ENCODE results near the gene EPDR1. TPM values are rescaled to one million over a fixed set of nuclear protein-coding genes. Genes with fewer than 3 reads are reported as not detected.

Gene EPDR1
- total and polyA plus RNA-seq, 4 donors: 4.3 to 12.7 (median 9.6) TPM

DNA sequence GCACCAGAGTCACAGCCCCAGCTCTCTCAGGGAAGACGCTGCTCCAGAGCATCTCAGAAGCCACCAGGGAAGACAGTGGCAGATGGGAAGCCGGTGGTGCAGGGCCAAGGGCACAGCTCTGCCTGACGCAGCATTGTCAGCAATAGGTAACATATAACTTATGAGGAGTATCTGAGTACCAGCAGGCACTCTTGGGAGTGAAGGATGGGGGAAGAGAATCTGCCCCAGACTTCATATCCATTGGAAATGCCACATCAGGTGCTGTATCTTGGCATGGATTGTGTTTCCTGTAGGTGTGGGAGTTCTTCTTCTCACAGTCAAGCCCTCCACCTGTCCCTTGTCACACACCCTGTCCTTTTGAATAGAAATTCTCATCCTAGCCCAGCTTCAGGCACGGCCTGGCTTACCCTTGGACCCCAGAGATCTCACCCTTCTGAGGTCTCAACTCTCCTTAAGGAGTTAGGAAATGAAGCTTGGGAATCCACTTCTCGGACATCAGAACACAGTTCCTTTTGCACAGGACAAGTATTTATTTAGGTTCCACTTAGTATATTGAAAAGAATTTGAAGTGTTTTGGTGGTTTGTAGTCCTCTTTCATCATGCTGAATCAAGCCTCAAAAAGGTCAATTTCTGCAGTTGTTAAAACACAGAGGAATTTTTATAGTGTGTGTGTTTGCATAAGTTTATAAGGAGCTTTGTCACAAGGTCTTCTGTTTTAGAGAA lies 9.9 kb downstream of the EPDR1 start (continued):
- no peak for TF ChIP-seq EGR1 (IDR thresholded peaks at IDR 0.05; ENCODE audit: low read depth in 2 of 2)
- no peak for TF ChIP-seq SP1 (IDR thresholded peaks at IDR 0.05)

DNA sequence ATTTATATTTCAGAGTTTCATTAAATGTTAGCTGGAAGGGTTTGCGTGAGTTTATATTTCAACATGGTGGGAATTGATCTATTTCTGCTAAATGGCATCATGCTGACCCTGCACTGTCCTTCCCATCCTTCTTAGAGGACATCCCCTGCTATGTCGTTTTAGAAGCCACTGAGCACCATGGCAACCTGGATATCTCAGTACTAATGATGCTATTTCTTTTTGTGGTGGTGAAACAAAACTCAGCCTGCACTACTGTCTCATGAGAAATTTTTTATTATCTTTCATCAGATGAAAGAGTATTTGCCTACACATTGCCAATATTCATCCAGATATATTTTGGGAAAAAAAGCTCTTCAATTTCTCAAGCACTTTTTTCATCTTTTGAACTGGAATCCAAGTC lies 12.1 kb downstream of the EPDR1 start:
- H3K36me3 ChIP-seq (ENCODE audit: control insufficient read depth in 4 of 4, insufficient read depth in 3 of 4, low read depth in 1 of 4, low read length in 3 of 4): no peaks in the 10 kb centered on the region
- 87% methylated on average over 2 of the region's 2 CpGs for WGBS
- DNase-seq (ENCODE audit: low spot score): no peak
- H3K27ac ChIP-seq (ENCODE audit: low read depth in 1 of 2, low read length in 2 of 2): no peak overlapping the region
- TF ChIP-seq, protein P1, sequence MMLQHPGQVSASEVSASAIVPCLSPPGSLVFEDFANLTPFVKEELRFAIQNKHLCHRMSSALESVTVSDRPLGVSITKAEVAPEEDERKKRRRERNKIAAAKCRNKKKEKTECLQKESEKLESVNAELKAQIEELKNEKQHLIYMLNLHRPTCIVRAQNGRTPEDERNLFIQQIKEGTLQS (IDR thresholded peaks at IDR 0.05): no peak
- no peak for TF ChIP-seq EGR1 (IDR thresholded peaks at IDR 0.05; ENCODE audit: low read depth in 2 of 2)
- TF ChIP-seq, protein P2, sequence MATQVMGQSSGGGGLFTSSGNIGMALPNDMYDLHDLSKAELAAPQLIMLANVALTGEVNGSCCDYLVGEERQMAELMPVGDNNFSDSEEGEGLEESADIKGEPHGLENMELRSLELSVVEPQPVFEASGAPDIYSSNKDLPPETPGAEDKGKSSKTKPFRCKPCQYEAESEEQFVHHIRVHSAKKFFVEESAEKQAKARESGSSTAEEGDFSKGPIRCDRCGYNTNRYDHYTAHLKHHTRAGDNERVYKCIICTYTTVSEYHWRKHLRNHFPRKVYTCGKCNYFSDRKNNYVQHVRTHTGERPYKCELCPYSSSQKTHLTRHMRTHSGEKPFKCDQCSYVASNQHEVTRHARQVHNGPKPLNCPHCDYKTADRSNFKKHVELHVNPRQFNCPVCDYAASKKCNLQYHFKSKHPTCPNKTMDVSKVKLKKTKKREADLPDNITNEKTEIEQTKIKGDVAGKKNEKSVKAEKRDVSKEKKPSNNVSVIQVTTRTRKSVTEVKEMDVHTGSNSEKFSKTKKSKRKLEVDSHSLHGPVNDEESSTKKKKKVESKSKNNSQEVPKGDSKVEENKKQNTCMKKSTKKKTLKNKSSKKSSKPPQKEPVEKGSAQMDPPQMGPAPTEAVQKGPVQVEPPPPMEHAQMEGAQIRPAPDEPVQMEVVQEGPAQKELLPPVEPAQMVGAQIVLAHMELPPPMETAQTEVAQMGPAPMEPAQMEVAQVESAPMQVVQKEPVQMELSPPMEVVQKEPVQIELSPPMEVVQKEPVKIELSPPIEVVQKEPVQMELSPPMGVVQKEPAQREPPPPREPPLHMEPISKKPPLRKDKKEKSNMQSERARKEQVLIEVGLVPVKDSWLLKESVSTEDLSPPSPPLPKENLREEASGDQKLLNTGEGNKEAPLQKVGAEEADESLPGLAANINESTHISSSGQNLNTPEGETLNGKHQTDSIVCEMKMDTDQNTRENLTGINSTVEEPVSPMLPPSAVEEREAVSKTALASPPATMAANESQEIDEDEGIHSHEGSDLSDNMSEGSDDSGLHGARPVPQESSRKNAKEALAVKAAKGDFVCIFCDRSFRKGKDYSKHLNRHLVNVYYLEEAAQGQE (IDR thresholded peaks at IDR 0.05): no peak
- TF ChIP-seq RXRA (IDR thresholded peaks at IDR 0.05): no peak
- TF ChIP-seq TAF1 (conservative IDR thresholded peaks at IDR 0.05): no peak
- no peak for TF ChIP-seq HNF4A (conservative IDR thresholded peaks at IDR 0.05)
- no peak for TF ChIP-seq JUND (IDR thresholded peaks at IDR 0.05)
- TF ChIP-seq GABPA (IDR thresholded peaks at IDR 0.05 in 1 of 2, conservative IDR thresholded peaks at IDR 0.05 in 1 of 2): no peak
- no peak for TF ChIP-seq SP1 (IDR thresholded peaks at IDR 0.05)
- no peak for TF ChIP-seq YY1 (IDR thresholded peaks at IDR 0.05)
- TF ChIP-seq, protein P3, sequence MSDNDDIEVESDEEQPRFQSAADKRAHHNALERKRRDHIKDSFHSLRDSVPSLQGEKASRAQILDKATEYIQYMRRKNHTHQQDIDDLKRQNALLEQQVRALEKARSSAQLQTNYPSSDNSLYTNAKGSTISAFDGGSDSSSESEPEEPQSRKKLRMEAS (IDR thresholded peaks at IDR 0.05): no peak
- TF ChIP-seq FOXA2 (IDR thresholded peaks at IDR 0.05): no peak
- TF ChIP-seq, protein P4, sequence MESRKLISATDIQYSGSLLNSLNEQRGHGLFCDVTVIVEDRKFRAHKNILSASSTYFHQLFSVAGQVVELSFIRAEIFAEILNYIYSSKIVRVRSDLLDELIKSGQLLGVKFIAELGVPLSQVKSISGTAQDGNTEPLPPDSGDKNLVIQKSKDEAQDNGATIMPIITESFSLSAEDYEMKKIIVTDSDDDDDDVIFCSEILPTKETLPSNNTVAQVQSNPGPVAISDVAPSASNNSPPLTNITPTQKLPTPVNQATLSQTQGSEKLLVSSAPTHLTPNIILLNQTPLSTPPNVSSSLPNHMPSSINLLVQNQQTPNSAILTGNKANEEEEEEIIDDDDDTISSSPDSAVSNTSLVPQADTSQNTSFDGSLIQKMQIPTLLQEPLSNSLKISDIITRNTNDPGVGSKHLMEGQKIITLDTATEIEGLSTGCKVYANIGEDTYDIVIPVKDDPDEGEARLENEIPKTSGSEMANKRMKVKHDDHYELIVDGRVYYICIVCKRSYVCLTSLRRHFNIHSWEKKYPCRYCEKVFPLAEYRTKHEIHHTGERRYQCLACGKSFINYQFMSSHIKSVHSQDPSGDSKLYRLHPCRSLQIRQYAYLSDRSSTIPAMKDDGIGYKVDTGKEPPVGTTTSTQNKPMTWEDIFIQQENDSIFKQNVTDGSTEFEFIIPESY (IDR thresholded peaks at IDR 0.05): no peak
- no peak for TF ChIP-seq FOXA1 (IDR thresholded peaks at IDR 0.05)
- H3K27me3 ChIP-seq (ENCODE audit: control insufficient read depth in 4 of 4, insufficient read depth in 4 of 4, low read length in 3 of 4): no peaks in the 10 kb centered on the region
- no peak overlapping the region for H3K4me3 ChIP-seq (ENCODE audit: low read depth in 1 of 3, low read length in 3 of 3)
- H3K9ac ChIP-seq (ENCODE audit: low read depth in 1 of 2, low read length in 2 of 2): no peak overlapping the region
- no peaks in the 10 kb centered on the region for H3K4me1 ChIP-seq (ENCODE audit: control insufficient read depth in 4 of 4, insufficient read depth in 4 of 4, low read length in 3 of 4)
- H3K9me3 ChIP-seq (ENCODE audit: control insufficient read depth in 4 of 4, low read length in 3 of 4): no peaks in the 10 kb centered on the region

DNA sequence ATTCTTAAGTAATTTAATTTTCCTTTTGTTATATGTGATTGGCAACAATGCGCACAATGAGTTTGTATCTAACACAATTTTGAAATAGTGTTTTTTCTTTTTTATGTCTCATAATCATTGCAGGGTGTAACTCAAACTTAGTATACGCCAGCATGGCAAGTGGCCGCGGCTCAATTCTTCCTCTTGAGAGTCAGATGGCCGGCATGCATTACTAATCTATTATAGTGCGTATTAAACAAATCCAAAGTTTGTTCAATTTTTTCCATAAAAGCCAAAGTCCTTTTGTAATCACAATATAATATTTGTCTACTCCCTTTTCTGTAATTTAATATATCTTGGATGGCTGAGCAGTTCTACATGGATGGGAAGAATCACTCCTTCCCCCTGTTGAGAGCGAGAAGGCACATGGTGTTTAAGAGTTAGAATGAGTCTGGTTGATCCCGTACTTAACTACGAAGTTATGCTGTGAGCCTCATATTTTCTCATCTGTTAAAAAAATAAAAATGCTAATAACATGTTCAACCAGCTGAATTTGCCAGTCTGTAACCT lies 12.7 kb downstream of the EPDR1 start:
- DNase-seq (ENCODE audit: low spot score): no peak
- Histone ChIP-seq H3K27me3 (ENCODE audit: control insufficient read depth in 4 of 4, insufficient read depth in 4 of 4, low read length in 3 of 4) (no peaks in the 10 kb centered on the region), H3K4me1 (ENCODE audit: control insufficient read depth in 4 of 4, insufficient read depth in 4 of 4, low read length in 3 of 4) (no peaks in the 10 kb centered on the region), H3K27ac (ENCODE audit: low read depth in 1 of 2, low read length in 2 of 2) (no peak overlapping the region), H3K4me3 (ENCODE audit: low read depth in 1 of 3, low read length in 3 of 3) (no peak overlapping the region), H3K9ac (ENCODE audit: low read depth in 1 of 2, low read length in 2 of 2) (no peak overlapping the region), H3K9me3 (ENCODE audit: control insufficient read depth in 4 of 4, low read length in 3 of 4) (no peaks in the 10 kb centered on the region), H3K36me3 (ENCODE audit: control insufficient read depth in 4 of 4, insufficient read depth in 3 of 4, low read depth in 1 of 4, low read length in 3 of 4) (no peaks in the 10 kb centered on the region)
- 94% methylated on average over 9 of the region's 9 CpGs for WGBS
- TF ChIP-seq FOXA2 (IDR thresholded peaks at IDR 0.05): no peak
- no peak for TF ChIP-seq HNF4A (conservative IDR thresholded peaks at IDR 0.05)
- TF ChIP-seq, protein P2 (IDR thresholded peaks at IDR 0.05): no peak
- no peak for TF ChIP-seq NR2F2 (IDR thresholded peaks at IDR 0.05)
- TF ChIP-seq, protein P3 (IDR thresholded peaks at IDR 0.05): no peak
- TF ChIP-seq RXRA (IDR thresholded peaks at IDR 0.05): no peak
- TF ChIP-seq HNF4G (IDR thresholded peaks at IDR 0.05): no peak
- no peak for TF ChIP-seq SP1 (IDR thresholded peaks at IDR 0.05)
- TF ChIP-seq GABPA (IDR thresholded peaks at IDR 0.05 in 1 of 2, conservative IDR thresholded peaks at IDR 0.05 in 1 of 2): no peak
- TF ChIP-seq, protein P5, sequence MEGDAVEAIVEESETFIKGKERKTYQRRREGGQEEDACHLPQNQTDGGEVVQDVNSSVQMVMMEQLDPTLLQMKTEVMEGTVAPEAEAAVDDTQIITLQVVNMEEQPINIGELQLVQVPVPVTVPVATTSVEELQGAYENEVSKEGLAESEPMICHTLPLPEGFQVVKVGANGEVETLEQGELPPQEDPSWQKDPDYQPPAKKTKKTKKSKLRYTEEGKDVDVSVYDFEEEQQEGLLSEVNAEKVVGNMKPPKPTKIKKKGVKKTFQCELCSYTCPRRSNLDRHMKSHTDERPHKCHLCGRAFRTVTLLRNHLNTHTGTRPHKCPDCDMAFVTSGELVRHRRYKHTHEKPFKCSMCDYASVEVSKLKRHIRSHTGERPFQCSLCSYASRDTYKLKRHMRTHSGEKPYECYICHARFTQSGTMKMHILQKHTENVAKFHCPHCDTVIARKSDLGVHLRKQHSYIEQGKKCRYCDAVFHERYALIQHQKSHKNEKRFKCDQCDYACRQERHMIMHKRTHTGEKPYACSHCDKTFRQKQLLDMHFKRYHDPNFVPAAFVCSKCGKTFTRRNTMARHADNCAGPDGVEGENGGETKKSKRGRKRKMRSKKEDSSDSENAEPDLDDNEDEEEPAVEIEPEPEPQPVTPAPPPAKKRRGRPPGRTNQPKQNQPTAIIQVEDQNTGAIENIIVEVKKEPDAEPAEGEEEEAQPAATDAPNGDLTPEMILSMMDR (IDR thresholded peaks at IDR 0.05; ENCODE audit: low read depth, low read length, missing input control): no peak
- no peak for TF ChIP-seq TAF1 (conservative IDR thresholded peaks at IDR 0.05)
